ENCODE measurements around the gene UBE4B. TPM values are rescaled to one million over a fixed set of nuclear protein-coding genes. Genes with fewer than 3 reads are reported as not detected.

The UBE4B gene
- total RNA-seq, 1 donor = 73.1 TPM

DNA sequence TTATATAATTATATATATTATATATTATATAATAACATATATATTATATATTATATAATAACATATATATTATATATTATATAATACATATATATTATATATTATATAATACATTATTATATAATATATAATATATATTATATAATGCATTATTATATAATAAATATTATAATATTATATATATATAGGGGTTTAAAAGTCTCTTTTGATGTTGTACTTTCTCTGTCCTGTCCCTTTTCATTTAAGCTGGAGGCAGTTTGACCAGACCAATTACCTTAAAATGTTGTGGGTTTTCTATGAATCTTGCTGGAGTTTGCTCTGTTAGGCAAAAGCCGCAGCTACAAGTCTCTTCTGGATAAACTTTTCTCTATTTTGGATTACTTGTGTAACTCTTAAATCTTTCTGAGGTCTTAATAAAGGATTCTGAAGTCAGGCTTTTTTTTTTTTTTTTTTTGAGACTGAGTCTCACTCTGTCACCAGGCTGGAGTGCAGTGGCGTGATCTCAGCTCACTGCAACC lies 155.4 kb downstream of the UBE4B start:
- Histone ChIP-seq H2AFZ (ENCODE audit: low read length) (no peak overlapping the region), H3K4me3 (ENCODE audit: insufficient read depth, low read length) (no peak overlapping the region), H3K79me2 (ENCODE audit: insufficient read depth, low read length) (no peaks in the 10 kb centered on the region), H3K27me3 (ENCODE audit: insufficient read depth, low read length) (no peaks in the 10 kb centered on the region), H3K36me3 (ENCODE audit: insufficient read depth, low read length) (no peaks in the 10 kb centered on the region), H4K20me1 (ENCODE audit: insufficient read depth, low read length) (no peaks in the 10 kb centered on the region), H3K4me2 (ENCODE audit: insufficient read depth, low read length) (no peak overlapping the region), H3K4me1 (ENCODE audit: insufficient read depth, low read length) (no peaks in the 10 kb centered on the region), H3K9me3 (ENCODE audit: low read depth, low read length) (no peaks in the 10 kb centered on the region), H3K27ac (ENCODE audit: low read depth, low read length) (no peak overlapping the region)
- DNase-seq (ENCODE audit: insufficient read length, low spot score, missing footprints) = no peak
- TF ChIP-seq, protein P1, sequence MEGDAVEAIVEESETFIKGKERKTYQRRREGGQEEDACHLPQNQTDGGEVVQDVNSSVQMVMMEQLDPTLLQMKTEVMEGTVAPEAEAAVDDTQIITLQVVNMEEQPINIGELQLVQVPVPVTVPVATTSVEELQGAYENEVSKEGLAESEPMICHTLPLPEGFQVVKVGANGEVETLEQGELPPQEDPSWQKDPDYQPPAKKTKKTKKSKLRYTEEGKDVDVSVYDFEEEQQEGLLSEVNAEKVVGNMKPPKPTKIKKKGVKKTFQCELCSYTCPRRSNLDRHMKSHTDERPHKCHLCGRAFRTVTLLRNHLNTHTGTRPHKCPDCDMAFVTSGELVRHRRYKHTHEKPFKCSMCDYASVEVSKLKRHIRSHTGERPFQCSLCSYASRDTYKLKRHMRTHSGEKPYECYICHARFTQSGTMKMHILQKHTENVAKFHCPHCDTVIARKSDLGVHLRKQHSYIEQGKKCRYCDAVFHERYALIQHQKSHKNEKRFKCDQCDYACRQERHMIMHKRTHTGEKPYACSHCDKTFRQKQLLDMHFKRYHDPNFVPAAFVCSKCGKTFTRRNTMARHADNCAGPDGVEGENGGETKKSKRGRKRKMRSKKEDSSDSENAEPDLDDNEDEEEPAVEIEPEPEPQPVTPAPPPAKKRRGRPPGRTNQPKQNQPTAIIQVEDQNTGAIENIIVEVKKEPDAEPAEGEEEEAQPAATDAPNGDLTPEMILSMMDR (IDR thresholded peaks at IDR 0.05; ENCODE audit: extremely low read depth, low read depth, low read length) = no peak

- no peak overlapping the region for H3K27ac ChIP-seq (ENCODE audit: low read depth, low read length)
- no peaks in the 10 kb centered on the region for H4K20me1 ChIP-seq (ENCODE audit: insufficient read depth, low read length)
- H3K4me1 ChIP-seq (ENCODE audit: insufficient read depth, low read length) = peaks cover 8% of the 10 kb centered on the region
- H3K79me2 ChIP-seq (ENCODE audit: insufficient read depth, low read length) = no peaks in the 10 kb centered on the region
- H2AFZ ChIP-seq (ENCODE audit: low read length) = no peak overlapping the region
- no peak overlapping the region for H3K4me3 ChIP-seq (ENCODE audit: insufficient read depth, low read length)
- no peaks in the 10 kb centered on the region for H3K9me3 ChIP-seq (ENCODE audit: low read depth, low read length)
- no peaks in the 10 kb centered on the region for H3K27me3 ChIP-seq (ENCODE audit: insufficient read depth, low read length)
- no peaks in the 10 kb centered on the region for H3K36me3 ChIP-seq (ENCODE audit: insufficient read depth, low read length)
- H3K4me2 ChIP-seq (ENCODE audit: insufficient read depth, low read length) = no peak overlapping the region
- TF ChIP-seq, protein P1 (IDR thresholded peaks at IDR 0.05; ENCODE audit: extremely low read depth, low read depth, low read length) = no peak
- DNase-seq (ENCODE audit: insufficient read length, low spot score, missing footprints) = no peak
These were observed 156.9 kb downstream of the UBE4B start for GRCh38 chr1:10189659-10190058.

- no peak for DNase-seq (ENCODE audit: insufficient read length, low spot score, missing footprints)
- H3K27me3 ChIP-seq (ENCODE audit: insufficient read depth, low read length) = no peaks in the 10 kb centered on the region
- no peak overlapping the region for H3K27ac ChIP-seq (ENCODE audit: low read depth, low read length)
- no peaks in the 10 kb centered on the region for H3K79me2 ChIP-seq (ENCODE audit: insufficient read depth, low read length)
- H3K4me2 ChIP-seq (ENCODE audit: insufficient read depth, low read length) = no peak overlapping the region
- H4K20me1 ChIP-seq (ENCODE audit: insufficient read depth, low read length) = no peaks in the 10 kb centered on the region
- TF ChIP-seq, protein P1 (IDR thresholded peaks at IDR 0.05; ENCODE audit: extremely low read depth, low read depth, low read length) = no peak
- H3K4me1 ChIP-seq (ENCODE audit: insufficient read depth, low read length) = peaks cover 16% of the 10 kb centered on the region
- H3K36me3 ChIP-seq (ENCODE audit: insufficient read depth, low read length) = no peaks in the 10 kb centered on the region
- H2AFZ ChIP-seq (ENCODE audit: low read length) = no peak overlapping the region
- H3K9me3 ChIP-seq (ENCODE audit: low read depth, low read length) = no peaks in the 10 kb centered on the region
- H3K4me3 ChIP-seq (ENCODE audit: insufficient read depth, low read length) = no peak overlapping the region
These were observed 159.5 kb downstream of the UBE4B start for GRCh38 chr1:10192263-10192662.

GRCh38 chr1:10193288-10193687 lies 160.5 kb downstream of the UBE4B start:
- H2AFZ ChIP-seq (ENCODE audit: low read length) = no peak overlapping the region
- H3K79me2 ChIP-seq (ENCODE audit: insufficient read depth, low read length) = no peaks in the 10 kb centered on the region
- DNase-seq (ENCODE audit: insufficient read length, low spot score, missing footprints) = no peak
- H3K27me3 ChIP-seq (ENCODE audit: insufficient read depth, low read length) = no peaks in the 10 kb centered on the region
- TF ChIP-seq, protein P1 (IDR thresholded peaks at IDR 0.05; ENCODE audit: extremely low read depth, low read depth, low read length) = no peak
- no peak overlapping the region for H3K4me3 ChIP-seq (ENCODE audit: insufficient read depth, low read length)
- H4K20me1 ChIP-seq (ENCODE audit: insufficient read depth, low read length) = no peaks in the 10 kb centered on the region
- no peaks in the 10 kb centered on the region for H3K9me3 ChIP-seq (ENCODE audit: low read depth, low read length)
- no peak overlapping the region for H3K27ac ChIP-seq (ENCODE audit: low read depth, low read length)
- no peak overlapping the region for H3K4me2 ChIP-seq (ENCODE audit: insufficient read depth, low read length)
- H3K36me3 ChIP-seq (ENCODE audit: insufficient read depth, low read length) = no peaks in the 10 kb centered on the region
- peaks cover 16% of the 10 kb centered on the region for H3K4me1 ChIP-seq (ENCODE audit: insufficient read depth, low read length)

Data from osteoblast (primary cell).